Measurements from ENCODE around the gene MSRB3.
"Not testable (repeated sequence)": the region's sequence is repeated elsewhere in the genome, so short reads cannot be mapped to it uniquely, and the experiment has no call there.

The MSRB3 gene

GRCh38 chr12:65278576-65279368 lies at the start of gene MSRB3:
Gene MSRB3, plus strand, starts transcription at chr12:65278683. Its CDS starts 29,897 bp downstream, at chr12:65308580.
- no peak for DNase-seq

- DNase-seq, result no peak
Observed at GRCh38 chr12:65229441-65229840, 49.0 kb upstream of the MSRB3 start.

- DNase-seq, result no peak
Observed at GRCh38 chr12:65232476-65233077, 45.9 kb upstream of the MSRB3 start.

- DNase-seq, result no peak
Observed at GRCh38 chr12:65237153-65237552, 41.3 kb upstream of the MSRB3 start.

- DNase-seq, result no peak
Observed at GRCh38 chr12:65238609-65239008, 39.9 kb upstream of the MSRB3 start.

GRCh38 chr12:65248656-65249633 lies 29.5 kb upstream of the MSRB3 start:
- no peak for DNase-seq

- DNase-seq, result no peak
Observed at GRCh38 chr12:65252515-65252914, 26.0 kb upstream of the MSRB3 start.

GRCh38 chr12:65257986-65258385 lies 20.5 kb upstream of the MSRB3 start:
- DNase-seq, result no peak

- no peak for DNase-seq
Observed at GRCh38 chr12:65259501-65259900, 19.0 kb upstream of the MSRB3 start.

GRCh38 chr12:65263777-65264176 lies 14.7 kb upstream of the MSRB3 start:
- no peak for DNase-seq

- DNase-seq, result no peak
Observed at GRCh38 chr12:65266408-65266807, 12.1 kb upstream of the MSRB3 start.

GRCh38 chr12:65269603-65270002 lies 8.9 kb upstream of the MSRB3 start:
- DNase-seq, result no peak

GRCh38 chr12:65274602-65275272 lies 3.7 kb upstream of the MSRB3 start:
- DNase-seq, result no peak

GRCh38 chr12:65275627-65276026 lies 2.9 kb upstream of the MSRB3 start:
- no peak for DNase-seq

- no peak for DNase-seq
Observed at GRCh38 chr12:65276916-65277530, 1.5 kb upstream of the MSRB3 start.

GRCh38 chr12:65277994-65278575 lies 398 bp upstream of the MSRB3 start:
- no peak for DNase-seq

- DNase-seq, result no peak
Observed at GRCh38 chr12:65279369-65280112, 1.1 kb downstream of the MSRB3 start.

GRCh38 chr12:65280306-65280705 lies 1.8 kb downstream of the MSRB3 start:
- DNase-seq, result no peak

GRCh38 chr12:65282840-65283239 lies 4.4 kb downstream of the MSRB3 start:
- DNase-seq, result no peak

- DNase-seq, result not testable (repeated sequence)
Observed at GRCh38 chr12:65285532-65285931, 7.0 kb downstream of the MSRB3 start.

- DNase-seq, result no peak
Observed at GRCh38 chr12:65287426-65287825, 8.9 kb downstream of the MSRB3 start.
